ENCODE results near the gene TOP1.

TOP1 gene

DNA sequence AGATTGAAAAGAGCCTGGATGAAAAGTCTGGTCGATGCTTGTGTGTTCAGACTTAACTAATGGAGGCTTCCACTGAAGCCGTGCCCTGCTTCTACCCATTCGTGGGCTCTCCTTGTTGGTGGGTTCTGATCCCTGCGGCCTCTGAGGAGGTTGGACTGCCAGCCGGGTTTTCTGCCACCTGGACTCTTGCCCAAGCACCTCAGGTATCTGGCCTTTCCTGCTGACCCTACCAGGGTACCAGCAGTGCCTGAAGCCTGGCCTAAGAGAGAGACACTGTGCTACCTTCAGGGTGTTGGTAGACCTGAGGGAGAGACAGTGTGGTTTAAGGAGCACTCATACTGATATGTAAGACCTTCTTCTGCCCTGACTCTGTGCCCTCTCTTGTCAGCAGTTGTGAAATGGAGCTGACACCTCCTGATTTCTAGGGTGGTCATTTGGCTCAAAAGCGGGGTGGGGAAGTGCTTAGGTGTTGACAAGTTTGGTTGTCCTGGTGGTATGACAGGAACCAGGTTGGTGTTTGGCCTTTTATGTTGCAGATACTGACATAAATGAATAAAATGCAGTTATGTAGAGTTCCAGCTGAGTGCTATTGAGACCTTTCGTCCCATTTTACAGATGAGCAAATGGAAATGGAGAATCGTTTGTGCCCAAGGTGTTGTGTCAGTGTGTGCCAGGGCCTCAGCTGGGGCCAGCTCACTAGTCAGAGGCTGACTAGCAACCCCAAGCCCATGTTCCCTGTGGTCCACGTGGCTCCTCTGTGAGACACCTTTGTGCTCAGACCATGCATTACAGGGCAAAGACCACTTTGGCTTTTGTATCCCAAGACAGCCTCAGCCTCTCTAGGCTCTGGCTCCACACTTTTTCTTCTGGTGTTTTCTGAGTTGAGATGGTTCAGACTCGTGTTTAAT, 111.9 kb downstream of the TOP1 start:
- TF ChIP-seq CTCF (IDR thresholded peaks at IDR 0.05; ENCODE audit: extremely low read depth, insufficient read depth, missing control alignments): no peak
- DNase-seq (ENCODE audit: low spot score): no peak
- in situ Hi-C loops (cut with MboI; ENCODE audit: low pct_unique_long_range_greater_than_20kb, low sequenced_read_pairs, unreplicated experiment): no loop called here

GRCh38 chr20:41141153-41141815, 112.7 kb downstream of the TOP1 start:
- no peak for DNase-seq (ENCODE audit: low spot score)
- TF ChIP-seq CTCF (IDR thresholded peaks at IDR 0.05; ENCODE audit: extremely low read depth, insufficient read depth, missing control alignments): no peak
- in situ Hi-C loops (cut with MboI; ENCODE audit: low pct_unique_long_range_greater_than_20kb, low sequenced_read_pairs, unreplicated experiment): no loop called here

DNA sequence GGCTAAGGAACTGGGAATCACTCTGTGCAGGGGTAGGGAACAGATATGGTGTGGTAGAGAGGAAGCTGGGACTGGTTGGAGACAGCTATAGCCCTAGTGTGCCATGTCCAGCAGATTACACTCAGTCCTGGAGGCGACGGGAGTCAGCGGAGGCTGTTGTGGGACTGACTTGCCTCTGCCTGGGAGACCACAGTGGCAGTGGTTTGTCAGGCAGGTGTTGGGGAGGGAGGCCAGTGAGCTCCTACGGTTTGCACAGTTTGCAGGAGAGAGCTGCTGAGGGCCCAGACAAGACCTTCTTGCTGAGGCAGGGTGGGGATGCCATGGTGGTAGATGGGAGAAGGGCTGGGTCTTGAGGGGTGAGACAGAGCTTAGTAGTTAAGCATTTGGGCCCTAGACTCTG, 113.6 kb downstream of the TOP1 start:
- no peak for TF ChIP-seq CTCF (IDR thresholded peaks at IDR 0.05; ENCODE audit: extremely low read depth, insufficient read depth, missing control alignments)
- DNase-seq (ENCODE audit: low spot score): no peak
- in situ Hi-C loops (cut with MboI; ENCODE audit: low pct_unique_long_range_greater_than_20kb, low sequenced_read_pairs, unreplicated experiment): no loop called here

GRCh38 chr20:41142919-41143318, 114.3 kb downstream of the TOP1 start:
- TF ChIP-seq CTCF (IDR thresholded peaks at IDR 0.05; ENCODE audit: extremely low read depth, insufficient read depth, missing control alignments): no peak
- DNase-seq (ENCODE audit: low spot score): no peak
- in situ Hi-C loops (cut with MboI; ENCODE audit: low pct_unique_long_range_greater_than_20kb, low sequenced_read_pairs, unreplicated experiment): no loop called here

DNA sequence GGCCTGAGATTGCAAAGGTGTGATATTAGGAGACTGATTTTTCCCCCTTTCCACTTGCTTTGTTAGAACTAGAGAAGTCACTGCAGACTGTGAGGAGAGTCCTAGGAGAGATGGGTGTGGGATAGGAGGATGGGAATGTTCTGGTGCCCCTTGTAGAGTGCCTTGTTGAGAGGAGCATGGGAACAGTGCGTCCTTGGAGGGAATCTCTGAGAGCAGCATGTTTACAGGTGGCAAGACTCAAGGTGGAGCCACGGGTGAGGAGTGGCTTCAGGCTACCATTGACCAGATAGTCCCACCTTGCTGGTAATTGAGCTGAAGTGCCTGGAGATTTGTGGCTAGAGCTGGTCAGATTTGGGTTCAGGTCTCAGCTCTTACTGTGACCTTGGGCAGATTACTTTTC, 114.7 kb downstream of the TOP1 start:
- no peak for TF ChIP-seq CTCF (IDR thresholded peaks at IDR 0.05; ENCODE audit: extremely low read depth, insufficient read depth, missing control alignments)
- DNase-seq (ENCODE audit: low spot score): no peak
- in situ Hi-C loops (cut with MboI; ENCODE audit: low pct_unique_long_range_greater_than_20kb, low sequenced_read_pairs, unreplicated experiment): no loop called here

DNA sequence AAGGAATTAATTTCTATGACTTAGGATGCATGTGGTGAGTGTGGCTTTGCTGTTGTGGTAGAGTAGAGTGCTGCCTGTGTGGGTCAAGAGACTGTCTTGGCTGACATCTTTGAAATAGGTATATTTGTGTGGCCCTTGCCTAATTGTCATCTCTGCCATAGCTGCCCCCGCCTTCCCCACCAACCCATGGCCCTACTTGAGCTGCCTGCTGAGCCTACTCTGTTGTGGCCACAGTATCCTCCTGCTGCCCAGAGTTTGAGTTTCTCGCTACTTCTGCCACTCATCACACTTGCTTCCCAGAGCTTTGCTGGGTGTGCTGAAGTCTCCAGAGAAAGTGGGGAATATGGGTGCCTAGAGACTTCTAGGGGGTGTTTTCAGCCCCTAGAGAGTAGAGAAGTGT, 116.7 kb downstream of the TOP1 start:
- TF ChIP-seq CTCF (IDR thresholded peaks at IDR 0.05; ENCODE audit: extremely low read depth, insufficient read depth, missing control alignments): no peak
- DNase-seq (ENCODE audit: low spot score): no peak
- in situ Hi-C loops (cut with MboI; ENCODE audit: low pct_unique_long_range_greater_than_20kb, low sequenced_read_pairs, unreplicated experiment): no loop called here
